HFF-Myc (cell line): ENCODE results near the gene ATP2B2.

ENCODE experiments used
- DNase-seq: peaks from one replicate; pipeline ENCODE4 v3.0.0-alpha.2; 2011; ENCODE audit warnings: low read depth; ENCODE audit errors: extremely low read depth
- H3K4me3 ChIP-seq: replicated peaks from 2 replicates; pipeline ENCODE4 v1.5.1; 2011; ENCODE audit warnings: low read depth, mild to moderate bottlenecking, control low read depth, low read length
- CTCF ChIP-seq: IDR thresholded peaks from 2 replicates; pipeline ENCODE4 v1.5.1; 2012; ENCODE audit warnings: mild to moderate bottlenecking, low read depth, low read length, control low read depth; ENCODE audit errors: missing control alignments

Gene ATP2B2

DNA sequence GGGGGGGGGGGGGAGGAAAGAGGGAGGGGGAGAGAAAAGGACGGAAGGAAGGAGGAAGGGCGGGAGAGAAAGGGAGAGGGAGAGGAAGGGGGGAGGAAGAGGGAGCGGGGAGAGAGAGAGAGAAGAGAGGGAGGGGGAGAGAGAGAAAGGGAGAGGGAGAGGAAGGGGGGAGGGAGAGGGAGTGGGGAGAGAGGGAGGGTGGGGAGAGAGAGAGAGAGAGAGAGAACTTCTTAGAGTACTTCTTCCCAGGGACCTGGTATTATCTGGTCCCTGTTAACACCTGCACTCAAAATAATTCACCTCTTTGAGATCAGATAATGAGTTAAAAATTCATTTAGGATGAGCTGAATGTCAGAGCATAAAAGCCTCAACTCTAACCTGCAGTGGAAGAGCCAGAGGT lies 185.6 kb downstream of the ATP2B2 start:
- no peak for TF ChIP-seq CTCF
- no peak for DNase-seq
- peak overlapping the region; percentile 99 for H3K4me3 ChIP-seq

DNA sequence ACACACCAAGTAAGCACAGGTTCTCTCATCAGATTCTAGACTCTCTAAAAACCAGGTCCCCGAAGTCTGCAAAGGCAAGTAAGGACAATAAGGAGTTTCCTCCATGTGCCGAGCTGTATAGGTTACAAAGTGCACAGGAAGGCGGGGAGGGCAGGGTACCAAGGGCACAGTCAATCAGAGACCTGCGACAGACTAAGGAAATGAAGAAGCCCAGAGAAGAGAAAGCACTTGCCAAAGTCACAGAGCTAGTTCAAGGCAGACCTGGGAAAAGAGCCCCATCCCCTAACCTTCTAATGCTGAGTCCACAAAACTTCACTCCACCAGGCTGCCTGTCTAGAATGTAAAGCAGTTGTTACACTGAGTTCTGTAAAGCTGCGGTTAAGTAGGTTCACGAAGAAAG lies 186.1 kb downstream of the ATP2B2 start:
- no peak for TF ChIP-seq CTCF
- peak overlapping the region; percentile 99 for H3K4me3 ChIP-seq
- no peak for DNase-seq

DNA sequence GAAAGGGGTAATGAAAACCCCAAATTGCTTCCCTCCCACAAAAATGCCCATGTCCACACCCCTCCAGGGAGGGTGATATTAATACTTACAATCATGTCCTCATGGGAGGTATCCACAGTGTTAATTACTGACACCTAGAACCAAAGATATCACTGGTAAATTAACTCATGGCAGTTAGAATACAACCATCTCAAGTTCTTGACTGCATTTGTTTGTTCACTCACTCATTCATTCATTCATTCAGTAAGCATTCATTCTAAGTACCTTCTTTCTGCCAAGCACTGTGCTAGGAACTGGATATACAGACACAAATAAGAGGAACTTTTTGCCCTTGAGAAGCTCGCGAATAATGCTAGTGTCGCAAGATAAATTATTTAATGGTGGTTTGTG lies 187.4 kb downstream of the ATP2B2 start:
- no peak for DNase-seq
- H3K4me3 ChIP-seq, result no peak overlapping the region
- TF ChIP-seq CTCF, result no peak

DNA sequence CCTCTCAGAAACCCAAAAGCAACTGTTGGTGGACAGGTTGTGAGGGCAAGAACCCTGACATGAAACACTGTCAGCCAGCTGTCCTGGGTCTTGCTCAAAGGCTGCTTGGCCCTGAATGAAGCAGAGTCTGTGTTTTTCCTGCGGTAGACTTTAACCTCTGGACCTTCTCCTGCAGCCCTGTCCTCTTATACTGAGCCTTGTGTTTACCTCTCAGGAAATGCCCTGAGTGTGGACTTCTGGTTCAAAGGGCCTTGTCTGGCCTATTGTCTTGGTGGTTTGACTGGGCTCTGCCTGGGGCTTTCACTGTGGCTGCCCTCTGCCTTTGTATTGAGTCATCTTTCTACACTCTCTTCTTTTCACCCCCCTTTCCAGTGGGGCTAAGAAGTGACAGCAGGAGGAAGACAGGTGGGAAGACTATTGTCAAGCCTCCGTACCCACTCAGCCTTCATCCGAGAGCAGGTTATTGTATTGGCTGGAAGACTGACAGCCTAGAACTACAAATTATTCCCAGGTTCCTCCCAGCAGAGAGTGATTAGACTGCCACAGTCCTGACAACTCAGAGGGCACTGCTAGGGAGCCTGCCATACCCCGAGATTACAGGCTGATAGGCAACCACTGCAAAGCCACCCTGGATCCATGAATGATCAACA lies 187.9 kb downstream of the ATP2B2 start:
- no peak for TF ChIP-seq CTCF
- no peak overlapping the region for H3K4me3 ChIP-seq
- DNase-seq, result no peak

DNA sequence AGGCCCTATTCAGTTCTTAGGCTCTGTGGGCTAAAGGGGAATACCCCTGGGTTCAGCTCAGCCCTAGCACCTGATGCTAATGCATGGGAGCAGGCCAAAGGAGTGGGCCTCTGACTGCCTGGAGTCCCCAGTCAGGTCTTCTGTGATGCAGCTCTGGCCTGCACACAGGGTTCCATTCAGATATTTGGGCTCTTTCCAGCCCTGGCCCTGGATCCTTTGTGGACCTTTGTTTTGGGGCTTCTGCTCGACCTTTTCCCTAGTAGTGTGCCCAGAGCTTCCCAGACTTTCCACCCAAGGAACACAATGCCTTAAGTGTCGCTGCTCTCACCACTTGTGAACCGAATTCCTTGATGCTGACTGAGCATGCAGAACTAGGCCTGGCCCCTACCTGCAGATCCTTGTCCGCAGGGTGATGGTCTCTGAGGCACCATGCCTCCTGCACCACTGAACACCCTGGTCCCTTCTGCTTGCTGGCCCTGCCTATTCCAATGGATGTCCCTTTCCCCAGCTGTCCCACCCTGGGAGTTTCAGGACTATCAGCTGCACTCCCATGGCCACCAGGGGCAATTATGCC lies 189.5 kb downstream of the ATP2B2 start:
- TF ChIP-seq CTCF, result no peak
- H3K4me3 ChIP-seq, result no peak overlapping the region

DNA sequence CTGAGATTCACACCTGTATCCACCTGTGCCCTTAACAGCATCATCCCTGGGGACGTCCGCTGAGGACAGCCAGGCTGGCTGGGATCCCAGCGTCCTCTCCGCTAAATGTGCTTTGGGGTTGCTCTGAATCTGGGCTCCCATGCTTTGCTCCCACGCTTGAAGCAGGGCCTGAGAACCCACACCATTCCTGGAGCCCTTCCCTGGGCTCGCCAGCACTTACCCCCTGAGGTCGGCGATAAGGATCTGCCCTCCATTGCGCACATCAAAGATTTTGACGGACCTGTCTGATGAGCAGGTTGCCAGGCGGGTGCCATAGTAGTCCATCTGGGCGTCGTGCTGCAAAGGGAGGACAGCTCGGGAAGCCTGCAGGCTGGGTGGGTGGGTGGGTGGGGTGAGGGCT lies 190.3 kb downstream of the ATP2B2 start:
- no peak for DNase-seq
- no peak overlapping the region for H3K4me3 ChIP-seq
- TF ChIP-seq CTCF, result no peak

More for the DNA sequence above, 189.5 kb downstream of the ATP2B2 start:
- DNase-seq, result no peak

GRCh38 chr3:10312861-10313260 lies 192.5 kb downstream of the ATP2B2 start:
- no peak overlapping the region for H3K4me3 ChIP-seq
- no peak for TF ChIP-seq CTCF
- DNase-seq, result no peak
